HK-2 (cell line): Measurements from ENCODE around the gene MEGF10.
A peak's percentile ranks its signal among the peaks of the same experiment; 100 is the strongest.
"Not testable (repeated sequence)": the region's sequence is repeated elsewhere in the genome, so short reads cannot be mapped to it uniquely, and the experiment has no call there.

Experiments
- DNase-seq: peaks from one replicate; pipeline ENCODE4 v3.0.0-alpha.2; 2018; ENCODE audit not compliant: unreplicated experiment

The MEGF10 gene

DNA sequence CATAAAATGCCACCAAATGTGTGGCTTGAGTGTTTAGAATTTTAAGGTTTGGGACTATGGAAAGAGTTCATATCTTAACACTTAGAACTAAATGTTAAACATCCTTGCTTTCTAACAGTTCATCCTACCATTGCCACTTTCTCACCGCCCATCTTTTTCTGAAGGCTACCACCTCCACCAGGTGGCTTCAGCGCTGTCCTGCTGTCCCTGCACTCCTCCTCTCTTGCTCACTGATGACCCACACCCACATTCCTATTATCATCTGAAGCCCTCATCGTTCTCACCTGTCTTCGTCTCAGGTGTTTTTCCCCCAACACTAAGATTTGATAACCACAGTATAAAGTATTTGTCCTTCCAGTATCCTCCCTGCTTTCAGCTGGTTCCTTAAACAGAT, 7.4 kb downstream of the MEGF10 start:
- DNase-seq = no peak

DNA sequence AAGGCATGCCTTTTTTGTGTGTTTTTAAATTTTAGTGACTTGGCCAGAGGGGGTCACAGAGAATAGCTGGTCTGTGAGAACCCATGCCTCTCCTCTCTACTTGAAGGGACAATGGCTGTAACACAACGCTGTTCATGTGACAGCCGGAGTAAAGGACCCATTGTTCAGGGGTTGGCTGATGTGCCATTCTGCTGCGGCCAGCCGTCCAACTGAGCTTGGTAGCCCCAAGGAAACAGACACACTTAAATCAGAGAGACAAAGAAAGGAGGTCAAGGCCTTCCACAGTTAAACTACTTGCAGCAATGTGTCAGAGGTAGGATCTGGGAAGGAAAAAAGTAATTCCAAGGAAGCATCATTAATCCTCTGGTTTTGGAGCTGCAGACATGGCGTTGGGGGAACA, 8.1 kb downstream of the MEGF10 start:
- no peak for DNase-seq

GRCh38 chr5:127299678-127300077, 9.1 kb downstream of the MEGF10 start:
- DNase-seq = no peak

DNA sequence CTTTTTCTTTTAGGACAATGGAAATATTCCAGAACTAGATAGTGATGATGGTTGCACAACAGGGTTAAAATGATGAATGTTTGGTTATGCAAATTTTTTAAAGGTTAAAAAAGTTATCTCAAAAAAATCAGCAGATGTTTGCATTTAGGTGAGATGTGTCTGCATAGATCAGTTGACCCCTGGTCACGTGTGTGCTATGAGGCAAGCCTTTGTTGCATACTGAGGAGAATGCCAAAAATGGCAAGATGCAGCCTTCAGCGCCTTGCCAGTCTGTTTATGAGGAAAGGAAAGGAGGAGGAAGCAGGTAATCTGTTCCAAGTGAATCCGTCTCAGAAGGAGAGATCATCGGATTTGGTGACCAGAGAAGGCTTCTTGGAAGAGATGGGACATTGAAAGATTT, 11.9 kb downstream of the MEGF10 start:
- DNase-seq = no peak

- no peak for DNase-seq
Measured at GRCh38 chr5:127303404-127303803, 12.8 kb downstream of the MEGF10 start.

DNA sequence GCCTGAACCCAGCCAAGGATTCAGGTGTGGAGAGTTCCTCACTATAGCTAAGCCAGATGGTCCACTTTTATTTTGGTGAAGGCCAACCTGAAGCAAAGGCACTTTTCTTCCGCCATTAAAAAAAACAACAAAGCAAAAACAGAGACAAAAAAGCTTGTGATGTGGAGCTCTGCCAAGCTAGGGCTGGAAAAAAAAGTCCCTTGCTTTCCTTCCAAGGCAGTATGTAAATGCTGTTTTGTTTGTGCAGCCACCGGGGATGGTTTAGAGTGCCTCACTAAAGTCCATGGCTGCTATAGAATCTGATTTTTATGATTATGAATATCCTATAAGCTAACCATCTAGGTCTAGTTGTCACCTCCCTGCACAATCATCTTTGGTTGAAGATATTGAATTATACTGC, 14.9 kb downstream of the MEGF10 start:
- no peak for DNase-seq

- DNase-seq = no peak
Measured at GRCh38 chr5:127306036-127306435, 15.4 kb downstream of the MEGF10 start.

DNA sequence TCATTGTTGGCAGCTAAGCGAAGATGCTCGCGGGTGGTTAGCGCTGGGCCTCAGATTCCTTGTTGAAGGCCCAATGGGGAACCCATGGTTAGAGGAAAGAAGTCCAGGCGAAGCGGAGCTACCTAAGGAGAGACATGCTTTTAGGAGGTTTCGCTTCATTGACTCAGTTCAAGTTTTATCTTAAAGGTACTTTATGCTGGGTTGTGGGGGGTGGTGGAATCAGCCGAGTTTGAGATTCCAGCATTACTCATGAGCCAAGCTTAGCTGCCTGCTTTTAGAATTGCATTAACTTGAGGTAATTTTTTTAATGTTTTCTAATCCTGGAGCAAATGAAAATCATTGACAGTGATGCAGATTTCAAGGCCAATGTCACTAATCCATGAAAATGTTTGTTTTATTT, 16.1 kb downstream of the MEGF10 start:
- DNase-seq = no peak

GRCh38 chr5:127307868-127308267, 17.3 kb downstream of the MEGF10 start:
- no peak for DNase-seq

DNA sequence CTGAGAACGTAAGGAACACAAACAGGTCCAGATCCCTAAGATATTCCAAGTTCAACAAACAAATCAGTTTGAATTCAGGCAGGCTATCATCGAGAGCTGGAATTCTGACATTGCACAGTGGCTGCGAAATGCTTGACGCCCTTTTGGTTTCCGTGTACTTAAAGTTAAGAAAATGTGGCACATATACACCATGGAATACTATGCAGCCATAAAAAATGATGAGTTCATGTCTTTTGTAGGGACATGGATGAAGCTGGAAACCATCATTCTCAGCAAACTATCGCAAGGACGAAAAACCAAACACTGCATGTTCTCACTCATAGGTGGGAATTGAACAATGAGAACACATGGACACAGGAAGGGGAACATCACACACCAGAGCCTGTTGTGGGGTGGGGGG, 17.7 kb downstream of the MEGF10 start:
- DNase-seq = not testable (repeated sequence)

GRCh38 chr5:127308945-127309344, 18.3 kb downstream of the MEGF10 start:
- no peak for DNase-seq

DNA sequence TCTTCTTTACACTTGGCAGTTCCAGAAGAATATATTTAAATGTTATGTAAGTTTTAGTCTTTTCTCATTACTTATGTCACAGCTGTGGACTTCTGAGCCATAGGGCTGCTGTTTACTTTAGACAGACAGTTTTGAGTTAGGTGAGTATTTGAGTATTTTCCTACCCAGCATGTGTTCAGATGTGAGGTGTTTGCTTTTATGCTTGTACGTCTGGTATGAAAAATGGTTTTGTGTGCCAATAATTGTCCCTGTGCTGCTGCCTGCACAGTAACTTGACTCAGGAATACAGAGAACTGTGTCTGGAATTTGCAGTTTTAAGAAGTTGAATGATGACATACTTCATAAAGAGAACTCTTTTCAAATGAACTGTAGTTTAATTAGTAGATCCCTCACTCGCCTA, 20.8 kb downstream of the MEGF10 start:
- DNase-seq = no peak

GRCh38 chr5:127311781-127312525, 21.4 kb downstream of the MEGF10 start:
- no peak for DNase-seq

- DNase-seq = no peak
Measured at GRCh38 chr5:127313379-127313778, 22.8 kb downstream of the MEGF10 start.

DNA sequence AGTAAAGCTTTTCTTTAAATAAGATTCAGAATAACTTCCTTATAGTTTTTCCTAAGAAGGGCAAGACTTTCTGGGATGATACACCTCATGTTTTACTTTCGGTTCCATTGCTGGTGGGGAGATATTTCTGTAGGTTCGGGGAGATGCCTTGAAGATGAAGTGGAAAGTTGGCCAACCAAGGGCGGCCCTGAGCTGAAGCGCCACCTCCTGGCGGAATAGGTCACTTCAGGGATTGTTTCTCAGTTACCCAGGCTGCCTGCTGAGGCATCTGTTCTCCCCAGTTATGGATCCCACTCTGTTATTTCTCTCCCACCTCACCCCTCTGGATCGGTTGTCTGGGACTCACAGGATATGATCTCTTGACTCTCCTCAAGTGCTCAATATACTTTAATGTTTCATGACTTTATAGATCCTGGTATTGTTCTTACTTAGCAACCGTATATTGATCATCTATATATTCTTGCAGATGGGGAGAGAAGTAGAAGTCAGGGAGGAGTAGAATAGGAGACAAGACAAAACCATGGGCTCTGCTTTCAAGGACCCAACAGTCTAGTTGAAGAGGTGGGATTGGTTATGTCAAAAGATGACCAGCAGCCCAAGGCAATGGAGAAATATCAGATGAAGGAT, 23.4 kb downstream of the MEGF10 start:
- DNase-seq = peak; percentile 39

DNA sequence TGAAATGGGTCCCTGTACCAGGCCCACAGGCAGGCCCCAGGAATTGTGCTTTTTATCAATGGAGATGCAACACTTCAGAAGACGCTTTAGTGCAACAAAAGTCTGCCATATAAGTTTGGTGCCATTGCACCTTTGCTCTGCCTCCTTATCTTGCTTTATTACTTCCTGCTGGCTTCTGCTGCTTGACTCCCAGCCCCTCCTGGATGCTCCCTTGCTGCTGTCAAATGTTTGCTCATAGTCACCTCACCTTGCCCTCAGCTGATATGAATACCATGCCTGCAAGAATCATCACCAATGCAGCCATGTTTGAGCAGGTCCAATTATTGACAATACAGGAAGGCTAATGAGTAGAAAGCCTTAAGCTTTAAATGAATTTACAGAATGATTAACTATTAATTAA, 25.4 kb downstream of the MEGF10 start:
- no peak for DNase-seq

GRCh38 chr5:127317385-127317784, 26.8 kb downstream of the MEGF10 start:
- not testable (repeated sequence) for DNase-seq

DNA sequence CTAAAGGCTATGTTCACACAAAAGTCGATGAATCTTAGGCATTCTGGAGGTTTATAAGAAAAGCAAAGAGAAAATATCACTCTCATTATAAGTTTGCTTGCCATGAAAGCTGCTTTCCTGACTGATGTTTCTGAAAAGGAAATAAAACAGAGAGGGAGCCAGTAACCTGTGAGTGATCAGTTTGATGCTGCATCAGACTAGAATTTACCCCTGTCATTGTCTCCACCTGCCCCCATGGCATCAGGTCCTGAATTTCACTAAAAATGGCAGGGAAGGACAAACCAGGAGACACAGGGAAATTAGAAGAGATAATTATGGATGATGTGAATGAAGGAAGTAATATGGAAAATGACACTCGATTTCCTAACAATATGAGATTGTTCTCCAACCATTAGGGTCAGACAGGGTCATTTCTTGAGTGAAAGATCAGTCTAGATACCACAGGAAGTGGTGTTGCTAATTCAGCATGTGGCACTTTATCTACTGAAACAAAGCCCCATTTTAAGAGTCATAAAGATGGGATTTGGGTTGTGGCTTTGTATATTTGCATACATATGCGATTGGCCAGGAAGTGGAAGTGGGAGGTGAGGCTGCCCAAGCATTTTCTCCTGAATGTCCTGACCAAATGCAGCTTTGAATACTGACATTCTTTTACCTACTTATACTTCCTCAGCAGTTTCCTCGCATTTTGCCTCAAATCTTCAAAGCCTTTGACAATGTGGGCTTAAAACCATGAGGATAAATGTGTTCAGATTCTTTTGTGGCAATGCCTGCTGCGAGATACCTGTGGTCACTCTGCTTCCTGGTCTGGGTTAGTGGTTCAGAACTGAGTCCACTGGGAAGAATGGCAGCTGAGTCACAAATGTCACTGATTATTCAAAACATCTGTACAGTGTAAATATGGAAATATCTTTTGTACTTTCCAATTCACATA, 29.7 kb downstream of the MEGF10 start:
- peak; percentile 6 for DNase-seq

GRCh38 chr5:127321465-127321864, 30.9 kb downstream of the MEGF10 start:
- DNase-seq = no peak

DNA sequence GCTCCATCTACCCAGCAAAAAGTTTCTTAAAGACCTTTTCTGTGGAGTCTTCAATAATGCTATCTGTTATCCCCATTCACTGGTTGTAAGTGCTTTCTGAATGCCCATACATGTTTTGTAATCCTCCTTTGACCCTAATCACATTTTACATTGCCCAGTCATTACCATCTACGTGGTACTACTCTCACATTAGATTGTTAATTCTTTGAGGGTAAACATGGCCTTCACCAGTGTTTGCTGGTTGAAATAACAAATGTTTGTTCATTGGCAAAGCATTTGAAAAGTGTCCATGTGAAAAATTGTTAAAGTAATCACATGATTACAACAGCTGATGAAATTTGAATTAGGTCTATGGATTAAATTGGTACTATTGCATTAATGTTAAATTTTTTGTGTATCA, 31.8 kb downstream of the MEGF10 start:
- no peak for DNase-seq

- DNase-seq = no peak
Measured at GRCh38 chr5:127324756-127325155, 34.2 kb downstream of the MEGF10 start.

DNA sequence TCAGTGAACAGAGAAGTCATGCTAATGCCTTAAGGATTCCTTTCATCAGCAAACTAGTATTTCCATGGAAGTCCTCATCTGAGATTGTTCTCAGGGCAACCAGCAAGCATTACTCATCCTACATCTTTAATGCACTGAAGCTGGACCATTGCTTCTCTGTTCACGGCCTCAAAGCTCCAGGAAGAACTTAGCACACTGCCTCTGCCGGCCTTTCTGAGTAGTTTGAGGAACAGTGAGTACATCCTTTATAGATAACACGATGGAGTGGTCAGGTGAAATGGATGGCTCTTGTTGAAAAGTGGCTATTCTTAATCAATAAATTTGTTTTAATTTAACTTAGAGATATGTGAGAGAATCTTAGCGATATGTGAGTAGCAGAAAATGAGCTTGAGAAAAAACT, 35.8 kb downstream of the MEGF10 start:
- DNase-seq = no peak
